GM19193 (cell line): ENCODE data around the gene PEX16.

Source experiments
- POLR2A ChIP-seq: IDR thresholded peaks from 4 replicates; pipeline ENCODE4 v1.6.1; 2011; ENCODE audit not compliant: insufficient read depth, insufficient read length; ENCODE audit errors: extremely low read depth

Gene PEX16

DNA sequence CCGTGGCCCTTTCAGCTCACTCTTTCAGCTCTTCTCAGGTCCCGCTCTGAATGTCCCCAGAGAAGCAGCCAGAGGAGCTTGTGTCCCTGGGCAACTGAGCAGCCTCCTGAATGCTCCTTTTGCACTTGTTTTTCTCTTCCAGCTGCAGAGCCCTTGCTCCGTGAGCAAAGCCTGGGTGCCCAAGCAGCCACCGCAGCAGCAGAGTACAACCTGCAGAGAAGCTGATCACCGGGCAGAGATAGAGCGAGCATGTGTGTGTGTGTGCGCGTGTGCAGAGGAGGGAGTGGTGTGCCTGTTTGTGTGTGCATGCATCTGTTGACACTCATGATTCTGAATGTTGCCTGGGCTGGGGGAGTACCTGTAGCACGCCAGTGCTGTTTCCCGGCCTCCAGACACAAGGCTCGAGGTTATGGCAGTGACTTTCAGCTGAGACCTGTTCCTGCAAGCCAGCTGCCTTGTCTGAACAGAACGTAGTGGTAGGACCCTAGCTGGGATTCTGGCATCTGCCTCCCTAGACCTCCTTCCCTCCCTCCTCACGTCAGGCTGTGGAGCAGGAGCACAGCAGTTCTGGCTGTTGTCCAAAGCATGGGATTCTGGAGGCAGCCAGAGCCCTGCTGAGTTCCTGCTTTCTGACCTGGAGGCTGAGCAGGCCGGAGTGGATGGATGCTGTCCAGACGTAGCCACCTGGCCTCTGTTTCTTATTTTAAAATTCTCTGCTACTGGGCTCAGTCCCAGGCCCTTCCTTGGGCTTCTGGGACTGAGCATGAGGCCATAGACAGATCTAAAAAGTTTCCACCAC lies 36.7 kb downstream of the PEX16 start:
- no peak for TF ChIP-seq POLR2A

DNA sequence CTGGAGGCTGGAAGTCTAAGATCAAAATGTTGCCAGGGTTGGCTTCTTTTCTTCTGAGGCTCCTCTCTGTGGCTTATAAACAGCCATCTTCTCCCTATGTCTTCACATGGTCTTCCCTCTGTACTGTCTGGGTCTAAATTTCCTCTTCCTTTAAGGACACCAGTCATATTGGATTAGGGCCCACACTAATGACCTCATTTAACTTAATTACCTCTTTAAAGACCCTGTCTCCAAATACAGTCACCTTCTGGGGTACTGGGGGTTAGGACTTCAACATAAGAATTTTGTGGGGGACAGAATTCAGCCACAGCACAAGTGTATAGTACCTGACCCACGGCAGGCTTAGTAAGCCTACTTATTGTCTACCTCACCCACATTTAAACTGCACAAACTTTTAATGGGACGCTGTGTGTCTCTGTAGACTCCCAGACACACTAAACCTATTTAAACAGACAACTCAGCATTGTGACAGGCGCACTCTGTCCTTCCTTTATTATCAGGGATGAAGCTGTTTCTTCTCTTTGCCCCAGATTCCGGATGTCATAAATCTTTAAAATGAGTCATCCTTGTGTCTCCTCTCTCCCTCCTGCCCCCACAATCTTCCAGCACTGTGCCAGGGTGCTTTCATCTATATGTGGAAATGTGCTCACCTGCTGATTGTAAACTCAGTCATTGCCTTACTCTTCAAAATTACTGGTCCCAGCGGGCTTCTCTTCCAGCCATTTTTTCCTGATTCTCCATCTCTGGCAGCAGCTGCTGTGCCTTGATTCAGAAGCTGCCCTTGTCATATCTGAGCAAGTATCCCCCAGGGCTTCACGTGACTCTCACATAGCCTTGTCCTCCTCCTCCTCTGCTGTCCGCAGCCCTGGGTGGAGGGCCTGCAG lies 37.6 kb downstream of the PEX16 start:
- TF ChIP-seq POLR2A = no peak

DNA sequence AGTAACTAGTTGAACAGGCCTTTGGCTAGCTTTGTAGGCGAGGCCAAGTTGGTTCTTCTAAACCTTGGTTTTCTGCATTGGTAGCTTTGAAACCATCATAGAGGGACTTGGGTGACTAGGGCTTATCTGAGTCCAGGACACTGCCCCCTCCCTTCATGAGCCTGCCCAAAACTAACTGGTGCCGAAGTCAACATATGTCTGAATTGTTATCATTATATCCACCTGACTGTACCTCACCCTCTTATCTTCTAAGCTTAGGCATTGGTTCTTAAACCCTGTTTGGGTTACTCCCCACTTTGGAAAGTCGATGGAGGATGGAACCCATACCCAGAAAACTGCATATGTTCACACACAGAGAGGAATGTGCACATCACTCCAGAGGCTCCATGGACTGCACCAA lies 39.8 kb downstream of the PEX16 start:
- no peak for TF ChIP-seq POLR2A

DNA sequence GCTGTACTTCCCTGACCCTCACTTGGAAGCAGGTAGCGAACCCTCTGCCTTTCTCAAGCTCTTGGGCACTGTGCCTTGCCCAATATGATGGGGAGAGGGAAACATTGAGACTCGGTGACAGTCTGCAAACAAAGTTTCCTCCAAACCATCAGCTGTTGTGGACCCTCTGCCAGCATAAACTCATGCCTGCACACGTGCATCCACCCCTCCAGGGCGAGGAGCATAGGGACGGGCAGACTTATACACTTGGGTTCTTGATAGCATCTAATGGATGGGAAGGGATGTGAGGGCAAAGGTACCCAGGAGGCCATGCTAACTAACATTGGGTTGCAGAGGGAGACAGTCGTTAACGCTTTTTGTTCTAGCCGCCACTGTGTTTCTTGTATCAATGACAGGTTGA lies 40.5 kb downstream of the PEX16 start:
- TF ChIP-seq POLR2A = no peak

DNA sequence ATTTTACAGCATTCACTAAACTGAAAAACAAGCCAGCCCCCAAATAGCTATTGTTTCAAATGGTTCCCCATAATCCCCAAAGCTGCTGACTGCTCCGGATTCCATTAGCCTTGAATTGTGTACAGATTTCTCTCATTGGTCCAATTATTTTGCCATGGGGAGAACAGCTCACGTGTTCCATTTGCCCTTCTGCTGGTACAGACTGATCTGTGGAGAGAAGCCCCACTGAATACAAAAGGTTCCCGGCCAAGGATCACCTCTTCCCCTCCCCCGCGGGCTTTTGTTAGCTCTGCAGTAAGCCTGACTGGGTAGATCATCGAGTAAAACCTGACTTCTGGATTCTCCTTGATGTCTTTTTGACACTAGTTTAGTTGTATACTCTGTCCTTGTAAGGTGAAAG lies 41.3 kb downstream of the PEX16 start:
- no peak for TF ChIP-seq POLR2A

DNA sequence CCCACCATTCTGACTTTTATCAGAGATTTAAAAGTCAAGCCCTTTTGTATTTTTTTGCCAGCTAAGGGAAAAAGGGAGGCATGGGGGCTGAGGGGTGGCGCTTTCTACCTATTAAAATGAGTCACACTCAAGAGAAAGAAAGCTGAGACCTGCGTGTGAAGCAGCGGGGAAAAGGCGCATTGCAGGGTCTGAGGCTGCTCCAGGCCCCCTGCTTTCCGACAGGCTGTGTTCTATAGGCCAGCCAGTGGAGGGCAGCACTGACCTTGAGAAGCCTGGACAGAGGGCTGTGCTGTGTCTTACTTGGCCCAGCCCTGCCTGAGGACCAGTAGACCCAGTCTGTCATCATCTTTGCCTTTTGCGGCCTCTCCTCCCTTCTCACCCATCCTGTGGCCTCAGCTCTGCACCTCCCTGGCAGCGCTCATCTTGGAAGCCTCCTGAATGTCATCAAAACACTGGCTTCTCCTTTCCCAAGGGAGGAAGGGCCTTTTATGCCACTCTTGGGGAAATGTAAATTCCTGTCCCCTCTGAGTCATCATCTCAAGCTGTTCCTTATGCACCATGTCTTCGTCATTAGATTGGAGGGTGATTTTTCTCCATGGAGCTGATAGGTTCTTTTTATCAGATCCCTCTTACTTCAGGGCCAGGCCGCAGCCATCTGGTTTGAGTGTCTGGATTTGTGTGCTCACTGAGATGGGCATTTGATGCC lies 44.9 kb downstream of the PEX16 start:
- TF ChIP-seq POLR2A = no peak

DNA sequence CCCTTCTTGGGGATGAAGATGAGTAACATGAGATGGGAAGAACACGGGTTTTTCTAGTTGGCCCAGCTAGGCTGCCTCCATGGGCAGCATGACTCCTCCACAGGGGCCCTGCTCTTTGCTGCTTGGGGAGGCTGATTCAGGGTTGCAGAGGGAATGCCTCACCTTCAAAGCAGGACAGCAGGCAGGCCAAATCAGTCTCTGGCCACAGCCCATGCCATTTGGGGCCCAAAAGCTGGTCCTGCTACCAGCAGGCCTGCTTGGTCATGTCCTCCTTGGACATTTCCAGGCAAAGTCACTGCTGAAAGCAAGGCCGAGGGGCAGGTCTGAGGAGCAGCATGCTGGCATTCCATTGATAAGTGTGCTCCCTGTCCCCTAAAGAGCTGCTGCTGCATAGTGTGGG lies 46.0 kb downstream of the PEX16 start:
- no peak for TF ChIP-seq POLR2A

DNA sequence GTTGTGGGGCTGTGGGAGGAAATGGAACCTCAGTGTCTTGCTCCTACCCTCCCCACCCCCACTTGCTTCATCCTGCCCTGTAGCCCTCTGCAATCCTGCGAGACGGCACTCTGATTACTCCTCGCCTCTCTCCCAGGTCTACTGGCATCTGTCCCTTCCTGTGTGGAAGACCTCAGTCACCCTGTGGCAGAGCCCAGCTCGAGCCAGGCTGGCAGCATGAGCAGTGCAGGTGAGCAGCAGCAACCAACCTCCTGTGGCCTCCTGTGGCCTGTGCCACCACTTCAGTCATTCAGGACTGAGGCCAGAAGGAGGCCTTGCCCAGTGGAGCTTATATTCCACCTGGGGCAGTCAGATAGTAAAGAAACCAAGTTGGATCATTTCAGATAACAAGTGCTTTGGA lies 47.0 kb downstream of the PEX16 start:
- no peak for TF ChIP-seq POLR2A

DNA sequence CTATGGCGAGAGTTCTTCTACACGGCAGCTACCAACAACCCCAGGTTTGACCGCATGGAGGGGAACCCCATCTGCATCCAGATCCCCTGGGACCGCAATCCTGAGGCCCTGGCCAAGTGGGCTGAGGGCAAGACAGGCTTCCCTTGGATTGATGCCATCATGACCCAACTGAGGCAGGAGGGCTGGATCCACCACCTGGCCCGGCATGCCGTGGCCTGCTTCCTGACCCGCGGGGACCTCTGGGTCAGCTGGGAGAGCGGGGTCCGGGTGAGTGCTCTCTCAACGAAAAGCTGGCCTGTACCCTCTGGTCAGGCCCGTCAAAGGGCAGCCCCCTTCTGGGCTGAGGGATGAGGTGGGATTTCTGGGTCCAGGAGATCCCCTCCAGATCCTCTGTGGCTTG lies 48.1 kb downstream of the PEX16 start:
- TF ChIP-seq POLR2A = no peak

DNA sequence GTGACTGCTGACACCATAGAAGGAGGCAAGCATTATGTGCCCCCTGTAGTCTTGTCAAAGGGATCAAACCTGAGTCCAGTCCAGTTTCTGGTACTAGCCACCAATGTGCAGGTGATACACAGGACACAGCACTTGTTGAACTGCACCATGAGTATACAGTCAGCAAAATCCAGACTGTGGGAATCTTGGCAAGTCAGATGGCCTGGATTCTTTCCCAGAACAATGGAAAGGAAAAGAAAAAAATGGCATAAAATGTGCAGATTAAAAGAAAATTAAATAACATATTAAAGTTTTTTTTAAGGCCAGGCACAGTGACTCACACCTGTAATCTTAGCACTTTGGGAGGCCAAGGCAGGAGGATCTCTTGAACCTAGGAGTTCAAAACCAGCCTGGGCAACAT lies 53.6 kb downstream of the PEX16 start:
- no peak for TF ChIP-seq POLR2A

DNA sequence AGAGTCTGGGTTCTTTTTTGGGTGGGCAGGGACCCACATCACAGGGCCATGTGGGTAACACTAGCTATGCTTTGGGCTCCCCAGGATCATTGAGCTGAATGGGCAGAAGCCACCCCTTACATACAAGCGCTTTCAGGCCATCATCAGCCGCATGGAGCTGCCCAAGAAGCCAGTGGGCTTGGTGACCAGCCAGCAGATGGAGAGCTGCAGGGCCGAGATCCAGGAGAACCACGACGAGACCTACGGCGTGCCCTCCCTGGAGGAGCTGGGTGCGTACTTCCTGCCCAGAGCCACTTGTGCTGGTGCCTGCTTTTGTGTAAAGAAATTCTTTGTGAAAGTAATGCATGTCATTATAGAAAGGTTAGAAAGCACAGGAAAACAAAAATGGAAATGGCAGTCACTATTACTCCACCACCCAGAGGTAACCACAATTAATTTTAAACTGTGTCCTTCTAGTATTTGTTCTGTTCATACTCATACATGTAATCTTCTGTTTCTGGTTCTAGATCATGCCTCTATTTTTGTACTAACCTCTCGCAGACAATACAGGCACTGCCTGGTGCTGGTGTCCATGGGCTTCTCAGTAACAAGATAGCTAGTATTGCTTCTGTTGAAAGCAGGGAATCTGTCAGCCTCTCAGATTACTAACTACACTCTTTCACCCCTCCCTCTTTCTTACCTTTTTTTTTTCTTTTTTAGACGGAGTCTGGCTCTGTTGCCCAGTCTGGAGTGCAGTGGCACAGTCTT lies 56.7 kb downstream of the PEX16 start:
- TF ChIP-seq POLR2A = no peak

DNA sequence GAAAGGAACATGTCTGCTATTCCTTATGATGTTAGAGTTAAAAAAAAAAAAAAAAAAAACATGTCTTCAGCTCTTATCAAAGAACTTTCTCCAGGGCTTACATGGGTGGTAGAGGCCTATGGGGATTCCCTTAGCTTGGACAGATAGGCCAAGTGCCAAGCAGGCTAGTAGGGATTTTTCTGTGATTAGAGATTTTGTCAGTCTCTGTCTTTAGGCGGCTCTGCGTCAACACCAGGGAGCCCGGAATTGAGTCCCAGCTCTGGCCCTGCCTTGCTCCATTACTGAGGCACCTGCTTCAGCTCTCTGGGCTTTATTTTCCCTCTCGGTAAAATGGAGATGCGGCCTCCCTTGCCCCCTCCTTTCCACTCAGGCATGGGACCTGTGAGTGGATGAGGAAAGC lies 57.3 kb downstream of the PEX16 start:
- no peak for TF ChIP-seq POLR2A
